ENCODE data around the gene TRIM65. TPM values are rescaled to one million over a fixed set of nuclear protein-coding genes. Genes with fewer than 3 reads are reported as not detected.
"Not testable (repeated sequence)": the region's sequence is repeated elsewhere in the genome, so short reads cannot be mapped to it uniquely, and the experiment has no call there.

TRIM65 gene
- total and polyA plus RNA-seq, 12 donors, result 4.1 to 46.9 (median 14.5) TPM

GRCh38 chr17:75855310-75856061, 41.3 kb downstream of the TRIM65 start, which contains the start of gene WBP2:
Gene WBP2, minus strand, starts transcription at chr17:75855335. Its CDS starts 38 bp downstream, at chr17:75855297.
- Histone ChIP-seq H3K4me3 (peak within 1 kb of the TSS; percentile 58 to 81 (median 70)), H3K4me1 (replicated peaks in 1 of 2) (peaks cover 13 to 34% of the 10 kb centered on the region in 2 donors), H3K36me3 (replicated peaks in 1 of 2) (peaks cover 0 to 18% of the 10 kb centered on the region in 2 donors), H3K9me3 (replicated peaks in 1 of 3) (no peaks in the 10 kb centered on the region), H3K27ac (peak within 1 kb of the TSS; percentile 91 to 99 (median 97)), H3K27me3 (no peaks in the 10 kb centered on the region)
- TF ChIP-seq, protein P1, sequence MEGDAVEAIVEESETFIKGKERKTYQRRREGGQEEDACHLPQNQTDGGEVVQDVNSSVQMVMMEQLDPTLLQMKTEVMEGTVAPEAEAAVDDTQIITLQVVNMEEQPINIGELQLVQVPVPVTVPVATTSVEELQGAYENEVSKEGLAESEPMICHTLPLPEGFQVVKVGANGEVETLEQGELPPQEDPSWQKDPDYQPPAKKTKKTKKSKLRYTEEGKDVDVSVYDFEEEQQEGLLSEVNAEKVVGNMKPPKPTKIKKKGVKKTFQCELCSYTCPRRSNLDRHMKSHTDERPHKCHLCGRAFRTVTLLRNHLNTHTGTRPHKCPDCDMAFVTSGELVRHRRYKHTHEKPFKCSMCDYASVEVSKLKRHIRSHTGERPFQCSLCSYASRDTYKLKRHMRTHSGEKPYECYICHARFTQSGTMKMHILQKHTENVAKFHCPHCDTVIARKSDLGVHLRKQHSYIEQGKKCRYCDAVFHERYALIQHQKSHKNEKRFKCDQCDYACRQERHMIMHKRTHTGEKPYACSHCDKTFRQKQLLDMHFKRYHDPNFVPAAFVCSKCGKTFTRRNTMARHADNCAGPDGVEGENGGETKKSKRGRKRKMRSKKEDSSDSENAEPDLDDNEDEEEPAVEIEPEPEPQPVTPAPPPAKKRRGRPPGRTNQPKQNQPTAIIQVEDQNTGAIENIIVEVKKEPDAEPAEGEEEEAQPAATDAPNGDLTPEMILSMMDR (IDR thresholded peaks at IDR 0.05), result peak; percentile 21 to 50 (median 31)
- peak; percentile 79 to 97 for TF ChIP-seq POLR2A (IDR thresholded peaks at IDR 0.05)
- 0 to 1% (median 0%) methylated on average over 11 to 58 of the region's 58 CpGs for WGBS, 4 donors
- DNase-seq, result peak; percentile 97 to 100 (median 100)
- intact Hi-C loops (cut with DNase I), result no loop called here

- TF ChIP-seq, protein P1 (IDR thresholded peaks at IDR 0.05), result no peak
- peak in 1 of 2 donors; percentile 58 for TF ChIP-seq POLR2A (IDR thresholded peaks at IDR 0.05)
- Histone ChIP-seq H3K4me1 (replicated peaks in 1 of 2) (peaks cover 13 to 39% of the 10 kb centered on the region in 2 donors), H3K36me3 (replicated peaks in 1 of 2) (peaks cover 0 to 21% of the 10 kb centered on the region in 2 donors), H3K4me3 (peak overlapping the region in 3 of 4 donors; percentile 20 to 81 (median 58)), H3K27me3 (no peaks in the 10 kb centered on the region), H3K27ac (peak overlapping the region; percentile 91 to 99 (median 97)), H3K9me3 (replicated peaks in 1 of 3) (no peaks in the 10 kb centered on the region)
- intact Hi-C loops (cut with DNase I), result no loop called here
- 1 to 3% (median 2%) methylated on average over 12 to 19 of the region's 19 CpGs for WGBS, 4 donors
- DNase-seq, result peak in 1 of 7 donors; percentile 58
These were observed 41.9 kb downstream of the TRIM65 start for GRCh38 chr17:75854881-75855309.

DNA sequence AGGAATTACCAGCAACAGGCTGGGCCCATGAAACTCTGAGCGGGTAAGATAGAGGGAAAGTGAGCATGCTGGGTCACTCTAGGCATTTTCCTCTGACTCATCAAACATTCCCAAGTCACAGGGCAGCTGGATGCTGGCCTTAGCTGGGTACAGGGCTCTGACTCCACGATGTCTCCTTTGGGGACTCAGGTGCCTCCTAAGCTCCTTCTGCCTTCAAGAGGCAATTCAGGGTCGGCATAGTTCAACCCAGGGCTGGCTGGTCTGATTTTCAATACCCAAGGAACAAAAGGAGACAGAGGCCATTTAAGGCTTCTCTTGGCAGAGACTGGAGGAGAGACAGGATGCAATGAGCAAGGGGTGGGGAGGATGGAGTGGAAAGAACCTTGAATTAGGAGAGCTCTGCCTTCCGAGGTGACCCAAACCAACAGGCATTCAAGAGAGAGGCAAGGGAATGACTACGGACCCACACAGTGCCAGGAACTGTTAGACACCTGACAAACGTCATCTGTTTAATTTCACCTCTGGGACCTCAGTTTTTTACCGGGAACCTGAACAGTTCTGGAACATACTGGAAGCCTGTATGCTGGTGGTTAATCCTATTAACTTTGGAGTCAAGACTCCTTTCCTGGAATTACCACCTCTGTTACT, 42.5 kb downstream of the TRIM65 start:
- Histone ChIP-seq H3K9me3 (replicated peaks in 1 of 3) (no peaks in the 10 kb centered on the region), H3K4me3 (peak overlapping the region in 3 of 4 donors; percentile 20 to 81 (median 58)), H3K27ac (peak overlapping the region; percentile 91 to 99 (median 97)), H3K36me3 (replicated peaks in 1 of 2) (peaks cover 0 to 28% of the 10 kb centered on the region in 2 donors), H3K27me3 (no peaks in the 10 kb centered on the region), H3K4me1 (replicated peaks in 1 of 2) (peaks cover 17 to 45% of the 10 kb centered on the region in 2 donors)
- DNase-seq, result peak; percentile 69 to 87 (median 82)
- intact Hi-C loops (cut with DNase I), result no loop called here
- peak; percentile 61 to 95 for TF ChIP-seq POLR2A (IDR thresholded peaks at IDR 0.05)
- TF ChIP-seq, protein P1 (IDR thresholded peaks at IDR 0.05), result peak in 1 of 6 experiments; percentile 10
- 9 to 15% (median 11%) methylated on average over 6 to 7 of the region's 7 CpGs for WGBS, 4 donors

DNA sequence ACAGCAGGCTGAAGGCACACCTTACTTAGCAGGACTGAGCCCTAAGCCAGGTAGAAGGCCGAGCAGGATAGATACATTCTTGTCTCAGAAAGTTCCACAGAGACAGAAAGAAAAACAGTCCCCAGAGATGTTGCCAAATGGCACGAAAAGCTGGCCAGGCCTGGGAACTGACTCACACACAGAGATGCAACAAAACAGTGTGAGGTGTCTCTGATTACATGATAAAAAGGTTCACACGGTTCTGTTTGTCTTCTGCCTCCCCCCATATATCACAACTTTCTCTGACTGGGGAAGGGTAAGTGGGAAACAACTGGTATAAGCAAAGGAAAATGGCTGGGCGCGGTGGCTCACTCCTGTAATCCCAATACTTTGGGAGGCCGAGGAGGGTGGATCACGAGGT, 43.3 kb downstream of the TRIM65 start:
- Histone ChIP-seq H3K4me3 (peak overlapping the region in 1 of 4 donors; percentile 58), H3K4me1 (replicated peaks in 1 of 2) (peaks cover 21 to 53% of the 10 kb centered on the region in 2 donors), H3K36me3 (replicated peaks in 1 of 2) (peaks cover 0 to 36% of the 10 kb centered on the region in 2 donors), H3K9me3 (replicated peaks in 1 of 3) (no peaks in the 10 kb centered on the region), H3K27me3 (no peaks in the 10 kb centered on the region), H3K27ac (peak overlapping the region; percentile 55 to 99 (median 97))
- intact Hi-C loops (cut with DNase I), result no loop called here
- TF ChIP-seq, protein P1 (IDR thresholded peaks at IDR 0.05), result no peak
- no peak for TF ChIP-seq POLR2A (IDR thresholded peaks at IDR 0.05)
- WGBS, 4 donors, result 58 to 66% (median 60%) methylated on average over 7 of the region's 7 CpGs
- DNase-seq, result peak in 6 of 7 donors; percentile 73 to 81 (median 76)

GRCh38 chr17:75851693-75851991, 45.1 kb downstream of the TRIM65 start:
- H3K27ac ChIP-seq, result peak overlapping the region; percentile 2 to 97 (median 41)
- intact Hi-C loops (cut with DNase I); DNase-seq; H3K9me3 ChIP-seq (replicated peaks in 1 of 3); H3K27me3 ChIP-seq; H3K4me3 ChIP-seq: not testable (repeated sequence)
- peaks cover 21 to 63% of the 10 kb centered on the region in 2 donors for H3K4me1 ChIP-seq (replicated peaks in 1 of 2)
- 91 to 95% (median 93%) methylated on average over 15 of the region's 15 CpGs for WGBS, 4 donors
- H3K36me3 ChIP-seq (replicated peaks in 1 of 2), result peaks cover 0 to 54% of the 10 kb centered on the region in 2 donors

All from adrenal gland (tissue), 12 donors.